HUES48 (cell line): ENCODE measurements around the gene INTS15.
A peak's percentile ranks its signal among the peaks of the same experiment; 100 is the strongest.
"Not testable (repeated sequence)": the region's sequence is repeated elsewhere in the genome, so short reads cannot be mapped to it uniquely, and the experiment has no call there.

Experiments used
- H3K27ac ChIP-seq: one replicate; pipeline ENCODE4 v1.7.0; 2013; ENCODE audit warnings: low read depth, low read length, inconsistent platforms
- H3K27me3 ChIP-seq: 2 replicates; pipeline ENCODE4 v1.6.1; 2013; ENCODE audit warnings: mild to moderate bottlenecking, low read length; ENCODE audit not compliant: control insufficient read depth, insufficient read depth
- H3K36me3 ChIP-seq: 2 replicates; pipeline ENCODE4 v1.6.1; 2013; ENCODE audit warnings: low read length; ENCODE audit not compliant: control insufficient read depth, insufficient read depth
- H3K4me1 ChIP-seq: 2 replicates; pipeline ENCODE4 v1.6.1; 2013; ENCODE audit warnings: mild to moderate bottlenecking, low read length; ENCODE audit not compliant: control insufficient read depth, insufficient read depth
- H3K4me3 ChIP-seq: 2 replicates; pipeline ENCODE4 v1.5.1; 2013; ENCODE audit warnings: mild to moderate bottlenecking, low read depth, low read length
- H3K9ac ChIP-seq: 2 replicates; pipeline ENCODE4 v1.6.1; 2013; ENCODE audit warnings: mild to moderate bottlenecking, low read depth, low read length, moderate library complexity
- H3K9me3 ChIP-seq: 2 replicates; pipeline ENCODE4 v1.6.1; 2013; ENCODE audit warnings: low read length; ENCODE audit not compliant: control insufficient read depth, insufficient read depth

INTS15 gene

DNA sequence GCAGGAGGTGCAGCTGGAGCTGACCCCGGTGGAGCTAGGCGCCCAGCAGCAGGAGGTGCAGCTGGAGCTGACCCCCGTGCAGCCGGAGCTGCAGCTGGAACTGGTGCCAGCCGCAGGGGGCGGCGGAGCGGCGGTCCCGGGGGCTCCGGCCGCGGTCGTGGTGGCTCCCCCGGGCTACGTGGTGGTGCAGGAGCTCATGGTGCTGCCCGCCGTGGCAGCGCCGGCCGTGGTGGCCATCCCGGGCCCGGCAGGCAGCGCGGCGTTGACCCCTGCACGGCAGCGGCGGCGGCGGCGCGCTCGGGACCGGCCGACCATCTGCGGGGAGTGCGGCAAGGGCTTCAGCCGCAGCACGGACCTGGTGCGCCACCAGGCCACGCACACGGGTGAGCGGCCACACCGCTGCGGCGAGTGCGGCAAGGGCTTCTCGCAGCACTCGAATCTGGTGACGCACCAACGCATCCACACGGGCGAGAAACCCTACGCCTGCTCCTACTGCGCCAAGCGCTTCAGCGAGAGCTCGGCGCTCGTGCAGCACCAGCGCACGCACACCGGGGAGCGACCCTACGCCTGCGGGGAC, 32.4 kb downstream of the INTS15 start:
- Histone ChIP-seq H3K4me1 (no peaks in the 10 kb centered on the region), H3K27me3 (no peaks in the 10 kb centered on the region), H3K4me3 (no peak overlapping the region), H3K27ac (no peak overlapping the region), H3K36me3 (peaks cover 30% of the 10 kb centered on the region), H3K9me3 (no peaks in the 10 kb centered on the region), H3K9ac (no peak overlapping the region)

- Histone ChIP-seq H3K9me3 (no peaks in the 10 kb centered on the region), H3K27ac (no peak overlapping the region), H3K4me3 (no peak overlapping the region), H3K4me1 (no peaks in the 10 kb centered on the region), H3K9ac (no peak overlapping the region), H3K36me3 (peaks cover 30% of the 10 kb centered on the region), H3K27me3 (no peaks in the 10 kb centered on the region)
These were observed 33.9 kb downstream of the INTS15 start for GRCh38 chr7:6623589-6624245.

DNA sequence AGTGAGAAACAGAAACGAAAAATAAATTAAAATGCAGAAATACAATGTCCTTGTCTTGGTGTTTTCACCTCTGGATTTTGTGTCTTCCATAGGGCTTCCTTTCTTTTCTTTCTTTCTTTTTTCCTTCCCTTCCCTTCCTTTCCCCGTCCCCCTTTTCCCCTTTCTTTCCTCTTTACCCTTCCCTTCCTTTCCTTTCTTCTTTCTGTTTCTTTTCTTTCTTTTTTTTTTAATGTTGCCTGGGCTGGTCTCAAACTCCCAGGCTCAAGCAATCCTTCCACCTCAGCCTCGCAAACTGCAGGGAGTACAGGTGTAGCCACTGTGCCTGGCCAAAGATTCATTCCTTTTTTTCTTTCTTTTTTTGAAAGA, 34.4 kb downstream of the INTS15 start:
- Histone ChIP-seq H3K36me3 (peaks cover 30% of the 10 kb centered on the region), H3K9me3 (no peaks in the 10 kb centered on the region), H3K4me3 (no peak overlapping the region), H3K9ac (no peak overlapping the region), H3K27me3 (no peaks in the 10 kb centered on the region), H3K27ac (no peak overlapping the region), H3K4me1 (no peaks in the 10 kb centered on the region)

DNA sequence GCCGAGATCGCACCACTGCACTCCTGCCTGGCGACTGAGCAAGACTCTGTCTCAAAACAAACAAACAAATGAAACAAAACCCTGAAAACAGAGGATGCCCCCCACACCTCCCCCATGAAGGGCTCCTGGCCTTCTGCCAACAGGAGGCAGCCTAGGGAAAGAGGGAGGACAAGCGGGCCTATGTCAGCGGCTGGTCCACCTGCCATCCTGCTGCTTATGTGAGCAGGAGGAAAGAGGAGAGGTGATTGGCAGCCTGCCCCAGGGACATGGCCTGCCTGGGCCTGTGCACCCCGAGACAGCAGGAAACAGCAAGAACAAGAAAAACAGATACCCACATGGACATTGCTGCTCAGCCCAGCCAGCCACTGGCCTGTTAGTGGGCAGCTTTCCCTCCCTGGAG, 38.2 kb downstream of the INTS15 start:
- no peak overlapping the region for H3K27ac ChIP-seq

DNA sequence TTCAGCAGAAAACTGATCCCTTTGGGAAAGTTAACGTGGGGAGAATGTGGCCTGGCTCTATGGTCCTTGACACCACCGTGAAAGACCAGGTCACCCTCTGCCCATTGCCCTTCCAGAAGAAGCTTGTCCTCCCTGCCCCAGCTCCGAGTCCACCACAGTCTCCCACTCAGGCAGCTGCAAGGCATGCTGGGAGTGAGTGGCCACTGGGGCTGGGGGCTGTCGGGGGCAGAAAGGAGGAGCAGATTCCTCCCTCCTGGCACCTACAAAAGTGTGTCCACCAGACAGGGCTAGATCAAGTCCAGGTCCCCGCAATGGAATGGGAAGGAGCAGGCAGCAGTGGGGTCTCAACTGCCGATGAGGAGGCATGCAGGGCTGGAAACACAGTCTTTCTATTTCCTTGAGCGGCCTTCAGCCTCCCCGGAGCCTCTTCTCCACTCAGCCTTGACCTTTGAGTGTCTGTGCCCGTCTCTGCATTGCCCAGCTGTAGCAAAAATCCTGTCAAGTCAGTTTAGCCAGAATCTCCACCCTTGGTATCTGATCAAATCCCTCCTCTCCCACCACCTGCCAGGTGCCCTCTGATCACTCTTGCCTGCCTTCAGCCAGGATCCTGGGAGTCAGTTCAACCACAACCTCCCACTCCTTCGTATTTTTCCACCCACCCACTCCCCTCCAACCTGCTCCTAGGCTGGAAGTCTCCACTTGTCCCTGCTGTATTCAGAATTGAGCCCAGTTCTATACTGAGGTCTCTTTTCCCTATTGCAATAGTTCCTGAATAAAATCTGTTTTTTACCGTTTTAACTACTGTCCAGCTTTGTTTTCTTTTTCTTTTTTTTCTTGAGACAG, 40.4 kb downstream of the INTS15 start:
- H3K36me3 ChIP-seq = no peaks in the 10 kb centered on the region
- H3K27ac ChIP-seq = no peak overlapping the region
- no peak overlapping the region for H3K4me3 ChIP-seq
- no peaks in the 10 kb centered on the region for H3K27me3 ChIP-seq
- no peaks in the 10 kb centered on the region for H3K4me1 ChIP-seq
- H3K9me3 ChIP-seq = no peaks in the 10 kb centered on the region
- H3K9ac ChIP-seq = no peak overlapping the region

More for the DNA sequence above, 38.2 kb downstream of the INTS15 start:
- no peak overlapping the region for H3K9ac ChIP-seq
- H3K36me3 ChIP-seq = peaks cover 13% of the 10 kb centered on the region
- H3K9me3 ChIP-seq = no peaks in the 10 kb centered on the region
- H3K27me3 ChIP-seq = no peaks in the 10 kb centered on the region
- no peaks in the 10 kb centered on the region for H3K4me1 ChIP-seq
- no peak overlapping the region for H3K4me3 ChIP-seq

GRCh38 chr7:6631605-6632004, 41.8 kb downstream of the INTS15 start:
- Histone ChIP-seq H3K36me3 (no peaks in the 10 kb centered on the region), H3K27me3 (no peaks in the 10 kb centered on the region), H3K4me3 (no peak overlapping the region), H3K27ac (no peak overlapping the region), H3K9me3 (no peaks in the 10 kb centered on the region), H3K4me1 (no peaks in the 10 kb centered on the region), H3K9ac (no peak overlapping the region)

- no peak overlapping the region for H3K27ac ChIP-seq
- H3K4me3 ChIP-seq = no peak overlapping the region
- H3K9ac ChIP-seq = no peak overlapping the region
- H3K27me3 ChIP-seq = no peaks in the 10 kb centered on the region
- no peaks in the 10 kb centered on the region for H3K36me3 ChIP-seq
- no peaks in the 10 kb centered on the region for H3K4me1 ChIP-seq
- H3K9me3 ChIP-seq = no peaks in the 10 kb centered on the region
These were observed 44.2 kb downstream of the INTS15 start for GRCh38 chr7:6634021-6634420.

DNA sequence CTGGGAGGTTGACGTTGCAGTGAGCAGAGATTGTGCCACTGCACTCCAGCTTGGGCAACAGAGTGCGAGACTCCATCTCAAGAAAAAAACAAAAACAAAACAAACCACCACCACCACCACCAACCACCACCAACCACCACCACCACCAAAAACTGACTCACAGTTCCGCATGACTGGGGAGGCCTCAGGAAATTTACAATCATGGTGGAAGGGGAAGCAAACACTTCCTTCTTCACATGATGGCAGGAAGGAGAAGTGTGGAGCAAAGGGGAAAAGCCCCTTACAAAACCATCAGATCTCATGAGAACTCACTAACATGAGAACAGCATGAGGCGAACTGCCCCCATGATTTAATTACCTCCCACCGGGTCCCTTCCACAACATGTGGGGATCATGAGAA, 45.1 kb downstream of the INTS15 start:
- not testable (repeated sequence) for H3K36me3 ChIP-seq, H3K4me3 ChIP-seq, H3K4me1 ChIP-seq, H3K9ac ChIP-seq, H3K27ac ChIP-seq, H3K9me3 ChIP-seq, H3K27me3 ChIP-seq

- Histone ChIP-seq H3K9me3 (no peaks in the 10 kb centered on the region), H3K27me3 (no peaks in the 10 kb centered on the region), H3K4me1 (peaks cover 3% of the 10 kb centered on the region; the same call in 1 of the 2 replicates), H3K36me3 (no peaks in the 10 kb centered on the region), H3K27ac (no peak within 1 kb of the TSS), H3K9ac (no peak within 1 kb of the TSS), H3K4me3 (peak within 1 kb of the TSS; percentile 69)
These were observed 47.1 kb downstream of the INTS15 start, which contains the start of gene ZNF316 for GRCh38 chr7:6636741-6637543. TSS of gene ZNF316 (plus strand) at chr7:6637318. CDS start at chr7:6642410, 5,092 bp downstream.

DNA sequence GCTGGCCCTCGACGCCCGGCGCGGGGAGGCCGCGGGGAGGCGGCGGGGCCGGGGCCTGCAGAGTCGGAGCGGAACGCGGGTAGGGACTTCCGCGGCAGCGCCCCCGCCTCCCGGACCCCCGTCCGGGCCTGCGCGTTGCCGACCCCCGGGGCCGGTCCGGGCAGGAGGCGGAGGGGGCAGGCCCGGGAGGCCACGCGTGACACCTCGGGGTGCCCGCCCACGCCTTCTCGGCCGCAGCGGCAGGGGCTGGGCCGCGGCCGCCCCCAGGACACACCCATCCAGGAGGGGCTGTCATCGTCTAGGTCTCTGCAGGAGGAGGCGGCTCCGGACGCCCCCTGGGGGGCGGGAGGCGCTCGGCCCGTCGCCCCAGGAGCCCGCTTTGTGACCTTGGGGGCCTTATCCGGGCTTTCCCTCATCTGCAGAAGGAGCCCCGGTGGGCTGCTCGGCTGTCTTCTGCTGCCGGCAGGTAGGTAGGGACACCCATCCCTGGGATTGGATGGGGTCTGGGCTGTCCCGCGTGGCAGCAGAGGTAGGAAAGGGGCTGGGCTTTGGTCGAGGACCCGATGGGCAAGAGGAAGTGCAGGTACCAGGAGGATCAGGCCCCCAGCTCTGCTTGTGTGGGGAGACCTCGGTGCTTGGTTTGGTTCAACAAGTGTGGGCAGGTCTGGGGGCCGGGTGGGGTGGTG, 47.9 kb downstream of the INTS15 start:
- Histone ChIP-seq H3K27me3 (no peaks in the 10 kb centered on the region), H3K9ac (no peak overlapping the region), H3K9me3 (no peaks in the 10 kb centered on the region), H3K27ac (no peak overlapping the region), H3K36me3 (no peaks in the 10 kb centered on the region), H3K4me3 (peak overlapping the region; percentile 69), H3K4me1 (peaks cover 3% of the 10 kb centered on the region; the same call in 1 of the 2 replicates)
